Kidney epithelial cell (primary cell): ENCODE data around the gene ACTR2. TPM values are rescaled to one million over a fixed set of nuclear protein-coding genes. Genes with fewer than 3 reads are reported as not detected.
A peak's percentile ranks its signal among the peaks of the same experiment; 100 is the strongest.
"Not testable (repeated sequence)": the region's sequence is repeated elsewhere in the genome, so short reads cannot be mapped to it uniquely, and the experiment has no call there.

Experiments used
- DNase-seq: peaks from one replicate; pipeline ENCODE4 v3.0.0-alpha.2; 2010; ENCODE audit warnings: low read depth
- H3K27me3 ChIP-seq: 2 replicates; pipeline ENCODE4 v1.6.0; 2011; ENCODE audit warnings: low read length; ENCODE audit not compliant: control insufficient read depth, insufficient read depth
- H3K36me3 ChIP-seq: 2 replicates; pipeline ENCODE4 v1.5.1; 2011; ENCODE audit warnings: low read length; ENCODE audit not compliant: control insufficient read depth, insufficient read depth
- H3K4me3 ChIP-seq: 2 replicates; pipeline ENCODE4 v1.5.1; 2011; ENCODE audit warnings: low read depth, mild to moderate bottlenecking, control low read depth, low read length
- total RNA-seq: library from RNA; depleted of rRNA; stranded (reverse); fragments of >200 nt; gene quantifications from 2 replicates; pipeline ENCODE4 v1.2.3, GENCODE V29; 2015
- TF ChIP-seq, protein P1 (sequence below): IDR thresholded peaks from 2 replicates; pipeline ENCODE4 v1.5.1; 2011; ENCODE audit warnings: mild to moderate bottlenecking, moderate library complexity, low read length, control low read depth, inconsistent platforms; ENCODE audit not compliant: insufficient read depth, poor library complexity, severe bottlenecking

The ACTR2 gene
- total RNA-seq, 1 donor from 2014 or later: 139 TPM

GRCh38 chr2:65231892-65232477, 4.4 kb downstream of the ACTR2 start:
- Histone ChIP-seq H3K36me3 (no peaks in the 10 kb centered on the region), H3K4me3 (no peak overlapping the region), H3K27me3 (no peaks in the 10 kb centered on the region)
- TF ChIP-seq, protein P1, sequence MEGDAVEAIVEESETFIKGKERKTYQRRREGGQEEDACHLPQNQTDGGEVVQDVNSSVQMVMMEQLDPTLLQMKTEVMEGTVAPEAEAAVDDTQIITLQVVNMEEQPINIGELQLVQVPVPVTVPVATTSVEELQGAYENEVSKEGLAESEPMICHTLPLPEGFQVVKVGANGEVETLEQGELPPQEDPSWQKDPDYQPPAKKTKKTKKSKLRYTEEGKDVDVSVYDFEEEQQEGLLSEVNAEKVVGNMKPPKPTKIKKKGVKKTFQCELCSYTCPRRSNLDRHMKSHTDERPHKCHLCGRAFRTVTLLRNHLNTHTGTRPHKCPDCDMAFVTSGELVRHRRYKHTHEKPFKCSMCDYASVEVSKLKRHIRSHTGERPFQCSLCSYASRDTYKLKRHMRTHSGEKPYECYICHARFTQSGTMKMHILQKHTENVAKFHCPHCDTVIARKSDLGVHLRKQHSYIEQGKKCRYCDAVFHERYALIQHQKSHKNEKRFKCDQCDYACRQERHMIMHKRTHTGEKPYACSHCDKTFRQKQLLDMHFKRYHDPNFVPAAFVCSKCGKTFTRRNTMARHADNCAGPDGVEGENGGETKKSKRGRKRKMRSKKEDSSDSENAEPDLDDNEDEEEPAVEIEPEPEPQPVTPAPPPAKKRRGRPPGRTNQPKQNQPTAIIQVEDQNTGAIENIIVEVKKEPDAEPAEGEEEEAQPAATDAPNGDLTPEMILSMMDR: no peak
- no peak for DNase-seq

DNA sequence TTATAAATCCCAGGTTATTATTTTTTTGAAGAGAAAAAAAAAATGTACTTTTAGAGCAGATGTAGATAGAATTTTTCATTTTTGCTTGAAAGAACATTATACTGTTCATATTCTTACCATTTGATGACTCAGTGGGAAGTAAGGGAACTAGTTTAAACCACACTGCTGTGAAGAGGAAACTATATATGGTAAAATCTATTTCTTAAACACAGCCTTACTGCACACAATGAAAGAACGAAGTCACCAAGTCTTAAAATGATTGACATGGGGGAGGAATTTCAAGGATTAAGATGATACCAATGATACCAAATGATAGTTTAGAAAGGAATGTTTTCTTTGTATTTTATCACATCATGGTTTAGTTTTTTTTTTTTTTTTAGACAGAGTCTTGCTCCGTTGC, 5.0 kb downstream of the ACTR2 start:
- DNase-seq: peak; percentile 42

DNA sequence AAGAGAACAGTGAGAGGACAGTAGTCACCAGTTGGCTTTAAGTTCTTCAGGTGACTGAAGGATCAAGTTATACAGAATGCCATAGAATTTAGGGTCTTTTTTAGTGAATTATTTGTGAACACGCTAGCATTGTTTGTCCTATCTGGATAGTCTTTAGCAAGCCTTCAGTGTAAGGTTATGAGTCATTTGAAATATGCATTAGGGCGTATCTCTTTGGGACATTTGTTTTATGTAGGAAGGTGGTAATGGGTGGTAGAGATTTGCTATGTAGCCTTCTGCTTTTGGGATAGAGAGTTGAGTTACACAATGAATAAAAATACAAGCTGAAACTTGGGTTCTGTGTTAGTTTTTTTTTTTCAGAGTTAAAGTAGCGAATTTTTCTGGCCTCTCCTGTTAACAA, 13.0 kb downstream of the ACTR2 start:
- no peaks in the 10 kb centered on the region for H3K27me3 ChIP-seq
- DNase-seq: no peak
- H3K4me3 ChIP-seq: no peak overlapping the region
- TF ChIP-seq, protein P1: no peak
- no peaks in the 10 kb centered on the region for H3K36me3 ChIP-seq

More for the DNA sequence above, 5.0 kb downstream of the ACTR2 start:
- Histone ChIP-seq H3K4me3 (no peak overlapping the region), H3K27me3 (no peaks in the 10 kb centered on the region), H3K36me3 (no peaks in the 10 kb centered on the region)
- TF ChIP-seq, protein P1: no peak

GRCh38 chr2:65244452-65244851, 16.8 kb downstream of the ACTR2 start:
- DNase-seq, H3K4me3 ChIP-seq, H3K27me3 ChIP-seq, H3K36me3 ChIP-seq: not testable (repeated sequence)

DNA sequence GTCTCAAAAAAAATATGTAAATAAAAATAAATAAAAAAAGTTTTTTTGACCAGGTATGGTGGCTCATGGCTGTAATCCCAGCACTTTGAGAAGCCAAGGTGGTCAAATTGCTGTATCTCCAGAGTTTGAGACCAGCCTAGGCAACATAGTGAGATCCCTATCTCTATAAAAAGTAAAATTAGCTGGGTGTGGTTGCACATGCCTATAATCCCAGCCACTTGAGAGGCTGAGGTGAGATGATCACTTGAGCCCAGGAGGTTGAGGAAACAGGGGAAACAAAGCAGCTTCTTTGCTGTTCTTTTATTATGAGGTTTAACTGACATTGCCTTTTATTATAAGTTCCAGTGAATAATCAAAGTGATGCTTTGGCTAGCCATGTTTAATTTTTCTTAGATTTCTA, 25.0 kb downstream of the ACTR2 start:
- H3K4me3 ChIP-seq: no peak overlapping the region
- TF ChIP-seq, protein P1: no peak
- H3K36me3 ChIP-seq: no peaks in the 10 kb centered on the region
- H3K27me3 ChIP-seq: no peaks in the 10 kb centered on the region
- no peak for DNase-seq

DNA sequence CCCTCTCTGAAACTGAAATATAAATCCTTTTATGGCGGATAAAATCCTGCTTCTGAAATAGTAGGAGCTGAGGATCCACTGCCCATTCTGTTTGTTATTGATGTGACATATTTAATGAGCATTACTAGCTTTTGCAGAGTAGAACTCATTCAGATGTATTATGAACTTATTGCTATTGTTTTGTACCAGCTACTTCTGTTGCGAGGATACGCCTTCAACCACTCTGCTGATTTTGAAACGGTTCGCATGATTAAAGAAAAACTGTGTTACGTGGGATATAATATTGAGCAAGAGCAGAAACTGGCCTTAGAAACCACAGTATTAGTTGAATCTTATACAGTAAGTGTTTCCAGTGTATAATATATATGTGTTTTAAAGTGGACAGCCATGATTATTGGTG, 27.7 kb downstream of the ACTR2 start:
- Histone ChIP-seq H3K4me3 (no peak overlapping the region), H3K27me3 (no peaks in the 10 kb centered on the region), H3K36me3 (no peaks in the 10 kb centered on the region)
- DNase-seq: no peak
- TF ChIP-seq, protein P1: no peak
